Measurements from ENCODE around the gene ZCWPW1. TPM values are rescaled to one million over a fixed set of nuclear protein-coding genes. Genes with fewer than 3 reads are reported as not detected.

The ZCWPW1 gene
- total and polyA plus RNA-seq, 2 of the 8 experiments (the other 6 are each of a cell fraction or from before 2014, with no cell fraction given): 0.51 to 1.4 TPM

DNA sequence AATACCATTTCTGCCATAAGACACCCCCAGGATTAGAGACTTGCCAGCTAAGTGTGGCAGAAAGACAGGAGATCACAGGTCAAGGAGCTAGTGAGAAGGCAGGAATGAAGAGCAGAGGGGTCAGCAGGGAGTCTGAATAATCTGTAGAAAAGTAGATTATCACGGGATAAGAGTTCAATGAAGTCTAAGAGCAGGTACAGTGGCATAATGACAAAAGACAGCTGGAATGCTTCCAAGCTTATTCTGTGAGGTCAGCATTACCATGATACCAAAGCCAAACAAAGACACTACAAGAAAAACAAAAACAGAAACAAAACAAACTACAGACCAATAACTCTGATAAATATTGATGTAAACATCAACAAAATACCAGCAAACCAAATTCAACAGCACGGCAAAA, 34.4 kb downstream of the ZCWPW1 start:
- Histone ChIP-seq H3K14ac (ENCODE audit: insufficient read length) (no peak overlapping the region), H2BK15ac (ENCODE audit: low read length) (no peak overlapping the region), H3K4me3 (ENCODE audit: extremely low read depth in 1 of 4, insufficient read depth in 2 of 4, low read depth in 3 of 4, low read length in 4 of 4) (no peak overlapping the region), H3K9ac (replicated peaks in 1 of 4; ENCODE audit: extremely low read depth in 1 of 4, low read depth in 3 of 4, low read length in 3 of 4) (no peak overlapping the region), H3K27me3 (replicated peaks in 1 of 4; ENCODE audit: control insufficient read depth in 3 of 4, extremely low read depth in 1 of 4, insufficient read depth in 3 of 4, low read length in 3 of 4) (no peaks in the 10 kb centered on the region), H3K56ac (replicated peaks; ENCODE audit: insufficient read length, low read depth, low read length) (no peak overlapping the region), H3K79me1 (ENCODE audit: low read depth, low read length) (no peaks in the 10 kb centered on the region), H2BK120ac (replicated peaks; ENCODE audit: low read depth, low read length) (no peak overlapping the region), H2BK5ac (ENCODE audit: low read depth, low read length) (no peak overlapping the region), H4K8ac (ENCODE audit: extremely low read depth, insufficient read depth, low read length) (no peak overlapping the region), H4K5ac (ENCODE audit: insufficient read length, low read depth, low read length) (no peak overlapping the region), H3K36me3 (ENCODE audit: control insufficient read depth in 2 of 4, insufficient read depth in 4 of 4, low read length in 3 of 4) (no peaks in the 10 kb centered on the region), H2AK5ac (ENCODE audit: low read depth, low read length) (no peak overlapping the region), H3K79me2 (ENCODE audit: control insufficient read depth in 1 of 2, insufficient read depth in 2 of 2, low read length in 2 of 2) (no peaks in the 10 kb centered on the region), H4K20me1 (replicated peaks in 1 of 2; ENCODE audit: control insufficient read depth in 1 of 2, insufficient read depth in 2 of 2, low read length in 2 of 2) (no peaks in the 10 kb centered on the region), H3K4me1 (replicated peaks in 1 of 4; ENCODE audit: control insufficient read depth in 3 of 4, insufficient read depth in 4 of 4, low read length in 3 of 4) (peaks cover 0 to 9% (median 5%) of the 10 kb centered on the region in 4 experiments; a peak in 6 of 7 replicates), H3K23ac (ENCODE audit: insufficient read length) (no peak overlapping the region), H3K4me2 (ENCODE audit: insufficient read depth in 1 of 2, low read depth in 2 of 2, low read length in 2 of 2) (no peak overlapping the region), H3K18ac (ENCODE audit: extremely low read depth, low read length) (no peak overlapping the region), H3K23me2 (ENCODE audit: low read depth, low read length) (no peaks in the 10 kb centered on the region), H2BK12ac (ENCODE audit: low read depth, low read length) (no peak overlapping the region), H3K9me3 (ENCODE audit: insufficient read depth in 2 of 2, low read depth in 1 of 2, low read length in 1 of 2) (no peaks in the 10 kb centered on the region), H4K91ac (replicated peaks; ENCODE audit: insufficient read length, low read length) (no peak overlapping the region), H3K4ac (replicated peaks; ENCODE audit: insufficient read length, low read depth, low read length) (no peak overlapping the region), H2AFZ (ENCODE audit: low read length) (no peak overlapping the region), H2BK20ac (ENCODE audit: low read length) (no peak overlapping the region), H3K27ac (ENCODE audit: low read depth, low read length) (no peak overlapping the region)
- TF ChIP-seq POLR2AphosphoS5 (IDR thresholded peaks at IDR 0.05; ENCODE audit: low read depth, low read length) (no peak), KDM1A (IDR thresholded peaks at IDR 0.05; ENCODE audit: borderline replicate concordance, low read length) (no peak), CREB1 (IDR thresholded peaks at IDR 0.05) (no peak), RBBP5 (IDR thresholded peaks at IDR 0.05; ENCODE audit: borderline replicate concordance, low read depth, low read length) (no peak), RFX5 (IDR thresholded peaks at IDR 0.05; ENCODE audit: borderline replicate concordance, low read depth, low read length) (no peak), RAD21 (IDR thresholded peaks at IDR 0.05 in 1 of 2, conservative IDR thresholded peaks at IDR 0.05 in 1 of 2; ENCODE audit: low read depth in 2 of 2, low read length in 2 of 2) (no peak), SP4 (IDR thresholded peaks at IDR 0.05; ENCODE audit: low read length) (no peak), SRF (IDR thresholded peaks at IDR 0.05; ENCODE audit: low read depth, low read length) (no peak), BACH1 (IDR thresholded peaks at IDR 0.05; ENCODE audit: low read length) (no peak)
- WGBS, 2 experiments (ENCODE audit: extremely low coverage in 1 of 2, insufficient coverage in 1 of 2, insufficient read length in 1 of 2, insufficient replicate concordance in 2 of 2, low coverage in 1 of 2, low lambda C conversion rate in 2 of 2, missing lambda C conversion rate in 1 of 2): 85% methylated on average over 2 of the region's 2 CpGs; no CpG with 5 or more reads in 1 of the 2 experiments
- FAIRE-seq (no peak), DNase-seq (ENCODE audit: low read depth in 1 of 2, low spot score in 2 of 2) (no peak)
- POLR2A ChIA-PET (ENCODE audit: partially characterized antibody): interaction anchor here (1.0 to 1.3 kb wide), 2 partner anchors 9 to 35 kb away, joined by 3 to 4 read pairs; no protein-coding TSS in a partner anchor
- CTCF ChIA-PET (ENCODE audit: partially characterized antibody): interaction anchor here (0.6 to 1.6 kb wide), 4 partner anchors 11 to 558 kb away, joined by 3 to 6 read pairs (median 4); no protein-coding TSS in a partner anchor
